NCI-H1092 treated with DMSO at 0.1 percent for 48 hours (cell line): ENCODE results near the gene RAI1.

Experiments used
- DNase-seq: peaks from one replicate; lab custom pipeline; 2025; lab: John Stamatoyannopoulos, UW

RAI1 gene

GRCh38 chr17:17700251-17700969 lies 19.2 kb downstream of the RAI1 start:
- DNase-seq: no peak

DNA sequence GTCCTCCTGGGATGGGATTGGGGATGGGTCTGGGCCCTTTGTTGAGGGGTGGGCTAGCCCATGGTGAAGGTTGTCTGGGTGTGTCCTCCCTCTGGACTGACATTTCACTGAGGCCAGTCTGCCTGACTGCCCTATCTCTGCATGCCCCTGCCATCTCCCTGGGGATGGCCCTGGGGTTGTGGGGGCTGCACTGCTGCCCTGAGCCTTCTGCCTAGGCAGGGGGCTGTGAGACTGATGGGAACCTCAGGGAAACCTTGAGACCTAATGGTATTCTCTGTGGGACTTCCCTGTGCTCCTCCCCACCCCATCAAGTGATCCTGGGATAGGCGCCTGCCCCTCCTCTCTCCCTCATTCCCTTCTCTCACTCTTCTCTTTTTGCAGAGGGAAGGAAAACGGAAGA lies 19.9 kb downstream of the RAI1 start:
- DNase-seq: no peak

DNA sequence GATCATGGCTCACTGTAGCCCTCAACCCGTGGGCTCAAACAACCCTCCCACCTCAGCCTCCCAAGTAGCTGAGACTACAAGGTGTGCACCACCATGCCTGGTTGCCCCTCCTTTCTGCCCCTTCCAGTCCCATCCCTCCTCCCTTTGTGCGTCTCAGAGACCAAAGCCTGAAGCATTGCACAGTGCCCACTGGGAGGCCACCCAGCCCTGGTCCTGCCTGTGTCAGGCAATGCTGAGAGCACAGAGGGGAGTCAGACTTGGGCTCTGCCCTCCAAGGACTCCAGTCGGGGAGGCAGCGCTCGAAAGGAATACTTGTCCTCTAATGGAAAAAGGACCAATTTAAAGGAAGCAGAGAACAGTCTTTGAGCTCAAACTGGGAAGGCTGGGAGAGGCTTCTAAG lies 20.4 kb downstream of the RAI1 start:
- DNase-seq: no peak

DNA sequence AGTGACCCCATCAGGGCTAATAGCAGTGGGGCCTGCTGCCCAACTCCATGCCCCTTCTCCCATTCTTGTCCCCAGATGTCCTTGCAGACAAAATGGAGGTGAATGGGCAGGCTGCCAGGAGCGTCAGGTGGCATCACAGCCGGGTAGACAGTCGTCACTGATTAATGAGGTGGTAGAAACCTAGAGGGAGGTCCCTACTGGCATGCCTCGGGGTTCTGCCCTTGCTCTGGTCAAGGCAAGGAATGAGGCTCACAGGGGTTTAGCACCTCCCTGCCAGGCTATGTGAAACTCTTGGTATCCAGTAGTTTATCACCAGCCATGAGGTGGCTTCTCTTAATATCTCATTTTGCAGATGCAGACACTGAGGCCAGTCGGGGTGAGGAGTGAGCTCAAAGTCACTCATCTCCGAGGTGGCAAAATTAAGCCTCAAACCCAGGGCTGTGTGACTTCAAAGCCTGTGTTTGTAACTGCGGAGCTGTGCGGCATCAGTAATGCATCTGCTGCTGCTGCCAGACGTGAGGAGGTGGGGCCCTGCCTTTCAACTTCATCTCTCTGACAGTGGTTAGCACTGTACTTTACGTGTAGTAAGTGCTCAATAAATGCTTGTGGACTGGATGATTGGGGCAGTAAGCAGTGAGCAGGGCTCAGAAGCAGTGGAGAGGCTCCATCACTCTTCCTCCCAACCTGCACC lies 21.3 kb downstream of the RAI1 start:
- no peak for DNase-seq

DNA sequence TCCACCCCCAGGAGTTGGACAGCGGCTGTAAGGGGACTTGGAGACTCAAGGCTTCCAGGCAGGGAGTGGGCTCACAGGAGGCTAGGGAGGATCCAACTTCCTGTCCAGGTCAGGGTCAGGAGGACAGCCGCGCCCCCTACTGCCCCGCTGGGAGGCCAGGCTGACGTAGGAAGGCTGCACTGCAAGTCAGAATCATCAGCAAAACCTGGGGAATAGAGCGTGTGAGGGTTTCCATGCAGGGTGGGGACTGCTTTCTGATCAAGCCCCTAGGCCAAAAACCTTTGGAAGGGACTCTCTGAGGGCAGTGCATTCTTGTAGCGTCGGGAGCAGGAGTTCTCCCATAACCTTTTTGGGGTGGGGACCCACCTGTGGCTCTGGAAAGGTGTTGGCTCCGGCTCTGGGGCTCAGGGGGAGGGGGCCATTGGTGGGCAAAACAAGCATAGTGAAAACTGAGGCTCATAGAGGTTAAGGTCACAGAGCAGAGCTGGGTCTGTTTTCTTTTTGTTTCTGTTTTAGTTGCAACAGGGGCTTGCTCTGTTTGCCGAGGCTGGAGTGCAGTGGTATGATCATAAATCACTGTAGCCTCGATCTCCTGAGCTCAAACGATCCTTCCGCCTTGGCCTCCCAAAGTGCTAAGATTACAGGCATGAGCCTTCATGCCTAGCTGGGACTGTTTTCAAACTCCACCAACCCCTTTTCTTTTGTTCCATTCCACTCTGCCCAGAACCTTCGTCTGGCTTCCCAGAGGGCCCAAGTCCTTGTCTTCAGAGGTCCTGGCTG lies 22.1 kb downstream of the RAI1 start:
- no peak for DNase-seq

DNA sequence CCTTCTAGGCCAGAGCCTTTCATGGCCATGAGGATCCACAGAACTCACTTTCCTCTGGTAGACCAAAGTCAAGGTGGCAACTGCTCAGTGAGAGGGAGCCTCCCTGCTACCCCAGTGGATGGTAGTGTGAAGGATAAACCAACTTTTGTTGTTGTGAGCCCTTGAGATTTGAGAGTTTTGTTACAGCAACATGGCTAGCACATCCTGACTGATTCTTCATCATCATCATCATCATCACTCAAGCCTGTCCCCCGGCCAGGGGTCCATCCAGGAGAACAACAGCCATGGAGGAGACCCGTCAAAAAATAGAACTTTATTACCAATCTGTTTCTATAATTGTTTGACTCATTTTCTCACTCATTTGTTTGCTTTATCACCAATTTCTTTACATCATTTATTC lies 23.7 kb downstream of the RAI1 start:
- DNase-seq: no peak

DNA sequence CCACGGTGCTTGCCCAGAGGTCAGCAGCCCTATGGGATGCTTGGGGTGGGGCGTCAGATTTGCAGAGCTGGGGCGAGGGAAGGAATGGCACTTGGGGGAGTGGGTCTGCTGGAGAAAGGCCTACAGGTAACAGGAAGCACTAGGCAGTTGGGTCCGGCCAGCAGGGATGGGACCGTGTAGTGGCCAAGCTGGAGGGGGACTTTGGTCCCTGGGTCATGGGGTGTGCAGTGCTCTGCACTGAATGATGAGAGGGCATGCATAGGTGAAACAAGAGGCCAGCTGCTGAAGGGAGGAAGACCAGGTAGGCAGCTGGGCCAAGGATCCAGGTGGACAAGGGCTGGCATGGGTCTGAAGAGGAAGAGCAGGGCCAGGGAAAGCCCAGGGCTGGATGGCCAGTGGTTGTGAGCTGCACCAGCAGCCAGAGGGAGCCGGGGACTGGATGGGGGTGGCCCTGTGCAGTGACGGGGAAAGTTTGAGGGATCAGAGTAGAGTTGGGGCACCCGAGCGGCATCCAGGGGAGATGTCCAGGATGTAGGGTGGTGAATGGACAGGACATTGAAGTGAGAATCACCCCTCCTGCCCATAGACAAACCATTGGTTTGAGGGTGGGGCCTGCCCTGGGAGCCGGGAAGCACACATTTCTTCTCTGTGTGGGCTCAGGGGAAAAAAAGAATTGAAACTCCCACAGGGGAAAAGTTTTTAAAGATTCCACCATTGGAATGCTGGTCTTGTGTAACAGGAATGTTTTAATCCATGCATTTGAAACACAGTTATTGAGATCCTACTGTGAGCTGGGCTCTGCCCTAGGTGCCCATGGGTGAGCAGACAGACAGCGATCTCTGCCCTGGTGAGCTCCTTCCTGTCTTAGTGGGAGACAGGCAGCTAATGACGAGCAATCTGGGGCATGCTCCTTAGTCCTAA lies 25.1 kb downstream of the RAI1 start:
- no peak for DNase-seq

GRCh38 chr17:17708295-17708694 lies 27.0 kb downstream of the RAI1 start:
- DNase-seq: no peak

GRCh38 chr17:17708816-17709215 lies 27.6 kb downstream of the RAI1 start:
- DNase-seq: no peak

GRCh38 chr17:17709815-17710321 lies 28.6 kb downstream of the RAI1 start:
- no peak for DNase-seq

DNA sequence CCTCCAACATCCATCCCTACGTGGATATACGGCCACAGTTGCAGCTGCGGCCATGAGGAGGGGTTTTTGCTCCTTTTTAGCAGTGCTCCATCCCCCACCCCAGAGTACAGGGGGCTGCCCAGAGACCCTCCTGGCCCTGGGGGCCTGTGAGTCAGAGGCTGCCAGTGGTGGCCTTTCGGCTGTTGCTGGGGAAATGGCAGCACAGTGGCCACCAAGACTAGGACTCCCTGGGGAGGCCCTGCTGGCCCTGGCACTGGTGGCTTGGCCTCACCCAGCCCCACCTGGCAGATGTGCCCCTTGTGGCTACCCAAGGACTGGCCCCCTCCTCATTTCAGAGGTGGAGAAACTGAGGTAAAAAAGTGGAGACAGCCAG lies 29.1 kb downstream of the RAI1 start:
- no peak for DNase-seq

DNA sequence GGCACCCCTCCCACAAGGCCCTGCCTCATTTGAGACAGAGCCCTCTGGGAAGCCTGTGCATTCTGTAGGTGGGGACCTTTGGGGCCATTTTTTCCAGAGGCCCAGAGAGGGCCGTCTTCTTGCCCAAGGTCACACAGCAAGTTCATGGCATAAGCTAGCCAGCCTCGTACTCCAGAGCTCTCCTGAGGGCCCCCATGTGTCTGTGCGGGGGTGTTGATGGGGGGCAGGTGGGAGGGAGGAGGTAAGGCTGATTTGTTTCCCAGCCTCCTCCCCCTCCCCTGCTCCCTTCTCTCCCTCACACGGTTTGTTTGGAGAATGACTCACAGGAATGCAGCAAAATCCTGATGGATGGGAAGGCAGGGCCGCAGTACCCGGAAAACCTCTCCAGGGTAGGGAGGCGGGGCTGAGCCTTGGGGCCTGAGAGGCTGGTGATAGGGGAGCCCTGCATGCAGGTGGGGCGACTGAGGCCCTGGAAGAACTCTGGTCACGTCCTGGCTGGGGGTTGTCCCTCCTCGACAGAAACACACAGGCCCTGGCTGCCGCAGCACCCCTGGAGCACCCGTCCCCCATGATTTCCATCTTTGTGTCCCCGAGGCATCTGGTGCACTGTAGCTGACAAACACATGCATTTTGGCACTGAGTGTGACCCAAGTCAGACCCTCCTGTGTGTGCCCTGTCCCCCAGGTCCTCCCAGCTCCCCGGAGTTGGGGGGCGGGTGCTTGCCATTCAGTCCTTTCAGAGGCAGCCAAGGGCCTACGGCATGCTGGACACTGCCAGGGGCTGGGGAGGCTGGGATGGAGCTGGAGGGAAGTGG lies 29.7 kb downstream of the RAI1 start:
- no peak for DNase-seq

DNA sequence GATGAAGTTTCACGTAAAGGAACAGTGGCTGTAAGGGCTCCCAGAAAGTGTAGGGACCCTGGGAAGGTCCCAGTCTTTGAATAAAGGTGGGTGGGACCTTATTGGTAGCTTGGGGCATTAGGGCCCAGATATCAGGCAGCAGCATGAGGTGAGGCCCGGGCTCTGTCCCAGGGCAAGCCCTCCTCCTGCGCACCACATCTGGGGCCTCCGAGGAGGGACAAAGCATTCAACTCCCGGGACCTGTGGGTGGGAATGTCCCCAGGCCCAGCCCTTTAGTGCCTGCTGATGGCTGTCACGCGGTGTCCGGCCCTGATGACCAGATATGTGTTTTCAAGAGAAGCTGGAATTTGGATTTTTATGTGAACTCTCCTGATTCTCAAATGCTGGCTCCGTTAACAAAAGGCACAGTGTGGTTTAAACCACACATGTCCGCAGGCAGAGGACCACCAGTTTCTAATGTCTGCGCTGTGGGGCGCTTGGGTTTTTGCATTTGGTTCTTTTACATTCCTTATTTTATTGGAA lies 30.4 kb downstream of the RAI1 start:
- no peak for DNase-seq

- DNase-seq: no peak
Observed at GRCh38 chr17:17712268-17712924, 31.1 kb downstream of the RAI1 start.

DNA sequence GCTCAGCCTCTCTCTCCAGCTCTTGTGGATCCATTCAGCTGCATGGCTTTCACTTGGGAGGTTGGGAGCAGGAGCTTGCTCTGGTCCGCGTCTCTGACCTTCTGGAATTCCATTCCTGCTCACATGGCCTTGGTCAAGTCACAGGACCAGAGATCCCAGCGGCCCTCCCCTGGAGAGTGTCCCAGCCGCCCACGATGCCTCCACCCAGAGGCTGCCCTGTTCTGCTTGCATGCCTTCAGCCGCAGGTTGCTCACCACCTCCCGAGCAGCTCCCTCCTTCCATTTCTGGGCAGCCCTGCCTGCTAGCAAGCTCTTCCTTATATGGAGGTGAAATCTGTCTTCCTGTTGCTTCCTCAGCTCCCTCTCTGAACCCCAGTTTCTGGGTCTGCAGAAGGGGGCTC lies 32.6 kb downstream of the RAI1 start:
- no peak for DNase-seq

DNA sequence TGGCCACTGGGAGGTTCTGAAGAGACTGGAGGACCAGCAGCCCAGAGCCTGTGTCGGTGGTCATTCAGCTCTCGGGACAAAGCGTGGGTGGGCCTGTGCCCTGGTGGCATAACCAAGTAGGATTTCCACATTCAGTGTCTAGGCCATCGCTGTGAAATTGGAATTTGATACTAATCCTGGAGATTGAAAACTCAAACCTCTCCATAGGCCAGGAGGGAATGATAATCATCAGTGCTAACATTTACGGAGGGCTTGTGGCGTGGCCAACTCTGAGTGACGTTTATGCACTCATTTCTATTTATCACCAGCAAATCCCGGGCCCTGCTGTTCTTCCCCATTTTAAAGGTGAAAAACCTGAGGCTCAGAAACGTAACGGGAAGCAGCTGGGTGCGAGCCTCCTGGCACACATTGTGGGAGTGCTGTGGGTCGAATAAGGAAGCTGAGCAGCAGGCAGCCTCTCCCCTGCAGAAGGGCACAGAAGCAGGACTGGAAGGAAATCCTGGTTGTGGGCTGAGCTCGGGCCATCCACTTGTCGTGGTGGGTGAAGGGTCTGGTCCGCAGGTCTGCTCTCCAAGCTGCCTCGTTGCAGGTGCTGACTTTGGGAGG lies 33.1 kb downstream of the RAI1 start:
- no peak for DNase-seq

- DNase-seq: no peak
Observed at GRCh38 chr17:17714879-17715278, 33.6 kb downstream of the RAI1 start.

- no peak for DNase-seq
Observed at GRCh38 chr17:17716837-17717523, 35.7 kb downstream of the RAI1 start.

DNA sequence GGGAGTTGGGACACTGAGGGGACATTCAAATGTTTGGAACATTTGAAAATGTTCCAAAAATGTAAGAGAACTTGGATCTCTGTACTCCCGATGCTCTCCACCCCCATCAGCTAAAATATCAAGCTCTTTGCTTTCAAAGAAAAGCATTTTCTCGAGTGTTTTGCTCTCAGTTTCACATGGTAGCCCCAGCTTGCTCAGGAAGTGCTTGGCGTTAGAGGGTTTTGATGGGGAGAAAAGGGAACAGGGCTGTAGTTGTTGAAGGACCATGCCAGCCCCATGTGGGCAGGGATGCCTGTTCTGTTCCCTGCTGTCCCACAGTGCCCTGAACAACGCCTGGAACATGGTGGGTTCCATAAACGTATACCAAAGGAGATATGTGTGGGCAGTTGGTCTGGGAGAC lies 37.0 kb downstream of the RAI1 start:
- no peak for DNase-seq
